A549 (cell line): Measurements from ENCODE around the gene IMPDH2.

ENCODE experiments used
- HOXA7 ChIP-seq: fragments of 250-450 bp; sonication (Bioruptor Pico); IDR thresholded peaks from 2 replicates; pipeline ENCODE4 v1.5.0; 2020; ENCODE audit warnings: mild to moderate bottlenecking, moderate library complexity
- TF ChIP-seq, protein P1 (sequence below): IDR thresholded peaks from 2 replicates; pipeline ENCODE4 v1.6.1; 2012

DNA sequence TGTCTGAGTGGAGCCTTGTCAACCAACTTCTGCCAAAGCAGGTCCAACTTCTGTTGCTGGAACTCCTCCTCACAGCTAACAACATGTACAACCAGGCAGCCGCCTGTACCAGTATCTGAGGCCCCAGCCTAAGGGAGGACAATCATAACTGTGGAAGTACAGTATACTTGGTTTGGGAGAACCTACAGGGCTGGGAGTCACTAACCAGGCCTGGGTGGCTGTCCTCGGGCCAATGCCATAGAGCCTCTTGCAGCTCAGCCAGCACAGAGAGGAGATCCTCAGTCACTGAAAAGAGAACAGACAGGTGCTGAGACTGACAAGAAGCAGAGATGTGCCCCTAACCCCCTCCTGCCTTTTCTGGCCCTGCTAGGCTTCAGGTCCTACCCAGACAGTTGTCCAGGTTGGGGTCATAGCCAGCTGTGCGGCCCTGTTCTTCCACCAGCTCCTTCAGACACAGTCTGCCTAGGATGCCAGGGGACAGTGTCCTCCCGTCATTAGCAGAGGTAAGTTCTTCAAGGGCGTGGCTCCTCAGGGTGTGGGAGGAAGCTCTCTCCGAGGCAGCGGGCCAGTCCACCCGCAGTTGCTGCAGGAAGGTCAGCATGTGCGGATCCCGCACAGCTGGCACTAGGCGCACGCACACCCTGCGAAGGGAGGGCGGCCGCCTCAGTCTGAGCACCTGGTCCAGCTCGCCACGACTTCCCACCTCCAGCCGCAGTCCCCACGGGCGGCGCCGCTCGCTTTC is 11.8 kb downstream of the IMPDH2 start:
- no peak for TF ChIP-seq HOXA7 (CRISPR knock-in tag)
- TF ChIP-seq, protein P1, sequence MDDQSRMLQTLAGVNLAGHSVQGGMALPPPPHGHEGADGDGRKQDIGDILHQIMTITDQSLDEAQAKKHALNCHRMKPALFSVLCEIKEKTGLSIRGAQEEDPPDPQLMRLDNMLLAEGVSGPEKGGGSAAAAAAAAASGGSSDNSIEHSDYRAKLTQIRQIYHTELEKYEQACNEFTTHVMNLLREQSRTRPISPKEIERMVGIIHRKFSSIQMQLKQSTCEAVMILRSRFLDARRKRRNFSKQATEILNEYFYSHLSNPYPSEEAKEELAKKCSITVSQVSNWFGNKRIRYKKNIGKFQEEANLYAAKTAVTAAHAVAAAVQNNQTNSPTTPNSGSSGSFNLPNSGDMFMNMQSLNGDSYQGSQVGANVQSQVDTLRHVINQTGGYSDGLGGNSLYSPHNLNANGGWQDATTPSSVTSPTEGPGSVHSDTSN = no peak
